OCI-LY1 (cell line): ENCODE data around the gene PLEKHG2.

Experiments used
- EZH2 ChIP-seq: fragments of 200-600 bp; sonication (generic), shearing (Covaris generic); IDR thresholded peaks from 2 replicates; pipeline ENCODE4 v1.8.0; 2017; ENCODE audit warnings: borderline replicate concordance, mixed run types, mild to moderate bottlenecking, antibody characterized with exemption, low read length, moderate library complexity, mixed read lengths
- TF ChIP-seq, protein P1 (sequence below): fragments of 200-600 bp; sonication (generic), shearing (Covaris generic); IDR thresholded peaks from 2 replicates; pipeline ENCODE4 v1.5.1; 2017; ENCODE audit warnings: mild to moderate bottlenecking, antibody characterized with exemption, low read length, moderate library complexity, mixed read lengths

DNA sequence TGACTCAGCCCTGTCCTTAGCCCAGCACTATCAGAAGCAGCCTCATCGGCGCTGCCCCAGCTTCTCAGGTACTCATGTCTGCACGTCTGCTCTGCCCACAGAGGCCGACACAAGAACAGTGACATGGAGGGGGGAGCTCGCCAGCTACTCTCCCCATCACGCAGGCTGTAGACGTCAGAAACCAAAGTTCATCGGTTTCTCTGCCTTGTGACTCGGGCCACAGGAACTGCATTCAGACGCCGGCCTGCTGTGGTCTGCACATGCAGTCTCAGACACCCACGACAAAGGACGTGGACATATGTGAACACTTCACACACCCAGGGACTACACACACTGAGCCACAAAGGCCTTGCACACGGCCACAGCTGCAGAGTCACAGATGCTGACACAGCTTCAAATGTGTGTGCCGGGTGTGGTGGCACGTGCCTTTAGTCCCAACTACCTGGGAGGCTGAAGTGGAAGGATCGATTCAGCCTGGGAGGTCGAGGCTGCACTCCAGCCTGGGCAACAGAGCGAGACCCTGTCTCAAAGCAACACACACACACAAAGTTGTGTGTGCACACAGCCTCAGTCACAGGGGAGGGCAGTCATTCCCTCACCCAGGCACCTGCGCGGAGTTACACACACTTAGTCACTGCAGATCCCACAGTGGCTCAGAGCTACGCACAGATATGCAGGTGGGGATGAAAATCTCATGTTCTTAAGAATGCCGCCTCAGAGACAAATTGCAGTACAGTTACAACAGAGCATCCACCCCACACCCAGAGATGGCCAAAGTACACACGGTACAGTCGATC is 10.7 kb upstream of the PLEKHG2 start:
- TF ChIP-seq, protein P1, sequence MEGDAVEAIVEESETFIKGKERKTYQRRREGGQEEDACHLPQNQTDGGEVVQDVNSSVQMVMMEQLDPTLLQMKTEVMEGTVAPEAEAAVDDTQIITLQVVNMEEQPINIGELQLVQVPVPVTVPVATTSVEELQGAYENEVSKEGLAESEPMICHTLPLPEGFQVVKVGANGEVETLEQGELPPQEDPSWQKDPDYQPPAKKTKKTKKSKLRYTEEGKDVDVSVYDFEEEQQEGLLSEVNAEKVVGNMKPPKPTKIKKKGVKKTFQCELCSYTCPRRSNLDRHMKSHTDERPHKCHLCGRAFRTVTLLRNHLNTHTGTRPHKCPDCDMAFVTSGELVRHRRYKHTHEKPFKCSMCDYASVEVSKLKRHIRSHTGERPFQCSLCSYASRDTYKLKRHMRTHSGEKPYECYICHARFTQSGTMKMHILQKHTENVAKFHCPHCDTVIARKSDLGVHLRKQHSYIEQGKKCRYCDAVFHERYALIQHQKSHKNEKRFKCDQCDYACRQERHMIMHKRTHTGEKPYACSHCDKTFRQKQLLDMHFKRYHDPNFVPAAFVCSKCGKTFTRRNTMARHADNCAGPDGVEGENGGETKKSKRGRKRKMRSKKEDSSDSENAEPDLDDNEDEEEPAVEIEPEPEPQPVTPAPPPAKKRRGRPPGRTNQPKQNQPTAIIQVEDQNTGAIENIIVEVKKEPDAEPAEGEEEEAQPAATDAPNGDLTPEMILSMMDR: no peak
- TF ChIP-seq EZH2: no peak
